NK-92 treated with Interleukin-12 subunit alpha and Interleukin-12 subunit beta, amount 100 ng/mL, for 24 hours (cell line): Measurements from ENCODE around the gene GPR132.
"Not testable (repeated sequence)": the region's sequence is repeated elsewhere in the genome, so short reads cannot be mapped to it uniquely, and the experiment has no call there.

Experiments used
- DNase-seq: peaks from one replicate; lab custom pipeline; 2025; lab: John Stamatoyannopoulos, UW

The GPR132 gene

DNA sequence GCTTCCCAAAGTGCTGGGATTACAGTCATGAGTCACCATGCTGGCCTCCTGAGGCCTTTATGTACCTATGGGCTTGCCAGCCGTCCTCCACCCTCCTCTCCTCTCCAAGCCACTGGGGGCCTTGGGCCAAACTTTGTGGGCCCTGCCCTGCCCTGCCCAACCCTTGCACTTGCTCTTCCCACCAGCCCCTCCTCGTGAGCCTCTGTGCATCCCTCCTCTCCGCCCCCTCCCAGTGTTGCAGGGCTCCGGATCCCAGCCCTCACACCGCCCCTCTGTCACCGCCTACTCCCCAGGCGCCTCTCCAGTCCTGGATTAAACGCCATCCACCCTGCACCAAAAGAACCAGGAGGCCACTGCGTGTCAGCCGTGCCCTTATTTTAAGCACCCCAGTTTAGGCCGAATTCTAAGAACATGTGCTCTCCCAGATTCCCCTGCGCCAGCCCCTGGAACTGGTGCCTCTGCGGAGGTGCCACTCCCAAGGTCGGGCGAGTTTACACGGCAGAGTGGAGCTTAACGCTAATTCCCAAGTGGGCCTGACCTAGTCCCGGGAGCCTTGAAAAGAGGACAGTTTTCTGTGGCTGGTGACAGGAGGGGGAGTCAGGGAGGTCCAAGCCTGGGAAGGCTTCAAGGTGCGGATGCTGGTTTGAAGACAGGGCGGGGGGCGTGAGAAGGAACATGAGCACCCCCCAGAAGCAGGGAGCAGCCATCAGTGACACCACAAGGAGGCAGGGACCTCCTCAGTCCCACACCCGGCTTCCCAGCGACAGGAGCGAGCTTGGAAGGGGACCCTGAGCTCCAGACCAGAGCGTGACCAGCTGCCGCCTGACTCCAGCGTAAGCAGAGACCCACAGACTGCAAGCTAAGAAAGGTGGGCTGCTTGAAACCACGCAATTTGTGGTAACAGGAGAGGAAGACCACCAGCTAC lies 23.1 kb downstream of the GPR132 start:
- no peak for DNase-seq

DNA sequence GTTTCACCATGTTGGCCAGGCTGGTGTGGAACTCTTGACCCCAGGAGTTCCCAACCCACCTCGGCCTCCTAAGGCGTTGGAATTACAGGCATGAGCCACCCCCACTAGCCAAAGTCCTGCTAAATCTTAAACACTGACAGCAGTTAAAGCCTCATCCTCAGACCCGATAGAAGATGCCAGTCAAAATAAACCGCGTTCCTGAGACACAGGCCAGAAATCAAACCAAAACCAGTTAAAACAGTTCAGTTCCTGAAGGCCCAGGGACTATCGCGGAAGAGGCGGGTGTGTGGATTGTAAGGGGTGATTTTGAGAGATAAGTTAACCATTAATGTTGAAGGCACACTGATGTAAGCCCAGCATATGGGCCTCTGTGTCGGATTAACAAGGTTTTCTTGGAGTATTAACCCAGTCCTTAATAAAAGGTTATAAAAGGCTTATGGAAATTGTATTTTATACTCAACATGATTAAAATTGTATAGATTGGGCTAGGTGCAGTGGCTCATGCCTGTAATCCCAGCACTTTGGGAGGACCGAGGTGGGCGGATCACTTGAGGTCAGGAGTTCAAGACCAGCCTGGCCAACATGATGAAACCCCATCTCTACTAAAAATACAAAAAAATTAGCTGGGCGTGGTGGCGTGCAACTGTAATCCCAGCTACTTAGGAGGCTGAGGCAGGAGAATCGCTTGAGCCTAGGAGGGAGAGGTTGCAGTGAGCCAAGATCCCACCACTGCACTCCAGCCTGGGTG lies 25.6 kb downstream of the GPR132 start:
- DNase-seq = no peak

DNA sequence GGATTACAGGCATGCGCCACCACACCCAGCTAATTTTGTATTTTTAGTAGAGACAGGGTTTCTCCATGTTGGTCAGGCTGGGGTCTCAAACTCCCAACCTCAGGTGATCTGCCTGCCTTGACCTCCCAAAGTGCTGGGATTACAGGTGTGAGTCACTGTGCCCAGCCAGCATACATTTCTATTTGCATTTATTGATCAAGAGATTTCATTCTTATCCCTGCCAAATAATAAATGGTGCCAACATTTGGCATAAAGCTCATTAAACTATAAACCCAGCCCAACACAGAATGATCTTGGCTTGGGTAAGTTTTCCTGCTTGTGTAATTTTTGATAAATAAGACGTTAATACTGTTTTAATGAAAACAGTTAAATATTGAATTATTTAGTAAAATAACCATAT lies 29.6 kb downstream of the GPR132 start:
- not testable (repeated sequence) for DNase-seq

DNA sequence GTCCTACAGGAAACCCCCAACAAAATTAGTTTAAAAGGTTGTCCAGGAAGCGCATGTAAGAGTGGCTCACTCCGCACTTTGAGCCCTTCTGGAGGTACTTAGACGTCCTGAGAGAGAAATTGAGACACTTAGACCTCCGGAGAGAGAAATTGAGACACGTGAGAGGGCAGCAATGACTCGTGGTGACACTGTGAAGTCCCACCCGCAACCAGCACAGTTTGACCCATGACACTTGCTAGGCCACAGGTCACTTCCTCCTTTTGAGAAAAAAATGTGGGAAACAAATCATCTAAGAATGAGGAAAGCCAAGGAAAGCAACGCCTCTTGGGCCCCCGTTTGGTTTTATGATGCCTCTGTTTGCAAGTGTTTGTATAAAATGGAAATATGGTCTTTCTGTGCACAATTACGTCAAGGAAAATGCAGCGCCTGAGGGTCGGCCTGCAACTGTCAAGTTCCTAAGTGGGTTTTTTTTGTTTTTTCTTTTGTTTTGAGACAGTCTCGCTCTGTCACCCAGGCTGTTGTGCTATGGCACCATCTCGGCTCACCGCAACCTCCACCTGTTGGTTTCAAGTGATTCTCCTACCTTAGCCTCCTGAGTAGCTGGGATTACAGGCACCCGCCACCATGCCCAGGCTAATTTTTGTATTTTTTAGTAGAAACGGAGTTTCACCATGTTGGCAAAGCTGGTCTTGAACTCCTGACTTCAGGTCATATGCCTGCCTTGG lies 30.8 kb downstream of the GPR132 start:
- DNase-seq = no peak

DNA sequence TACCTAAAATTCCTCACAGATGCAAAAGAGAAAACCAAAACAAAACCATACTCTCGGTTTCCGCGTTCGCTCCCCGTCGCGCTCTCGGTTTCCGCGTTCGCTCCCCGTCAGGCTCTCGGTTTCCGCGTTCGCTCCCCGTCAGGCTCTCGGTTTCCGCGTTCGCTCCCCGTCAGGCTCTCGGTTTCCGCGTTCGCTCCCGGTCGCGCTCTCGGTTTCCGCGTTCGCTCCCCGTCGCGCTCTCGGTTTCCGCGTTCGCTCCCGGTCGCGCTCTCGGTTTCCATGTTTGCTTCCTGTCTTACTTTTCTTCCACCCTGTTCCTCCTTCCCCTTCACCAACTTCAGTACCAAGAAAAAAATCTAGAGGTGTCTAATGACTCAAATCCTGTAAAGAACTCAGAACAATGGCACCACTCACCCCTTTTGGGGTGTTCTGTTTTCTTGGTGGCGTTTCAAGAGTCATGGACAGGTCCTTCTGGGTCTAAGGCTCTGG lies 31.8 kb downstream of the GPR132 start:
- not testable (repeated sequence) for DNase-seq

DNA sequence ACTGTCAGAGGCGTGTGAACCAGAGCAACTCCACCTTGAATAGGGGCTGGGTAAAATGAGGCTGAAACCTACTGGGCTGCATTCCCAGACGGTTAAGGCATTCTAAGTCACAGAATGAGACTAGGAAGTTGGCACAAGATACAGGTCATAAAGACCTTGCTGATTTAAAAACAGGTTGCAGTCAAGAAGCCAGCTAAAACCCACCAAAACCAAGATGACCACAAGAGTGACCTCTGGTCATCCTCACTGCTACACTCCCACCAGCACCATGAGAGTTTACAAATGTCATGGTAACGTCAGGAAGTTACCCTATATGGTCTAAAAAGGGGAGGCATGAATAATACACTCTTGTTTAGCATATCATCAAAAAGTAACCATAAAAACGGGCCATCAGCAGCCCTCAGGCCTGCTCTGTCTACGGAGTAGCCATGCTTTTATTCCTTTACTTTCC lies 32.8 kb downstream of the GPR132 start:
- not testable (repeated sequence) for DNase-seq

DNA sequence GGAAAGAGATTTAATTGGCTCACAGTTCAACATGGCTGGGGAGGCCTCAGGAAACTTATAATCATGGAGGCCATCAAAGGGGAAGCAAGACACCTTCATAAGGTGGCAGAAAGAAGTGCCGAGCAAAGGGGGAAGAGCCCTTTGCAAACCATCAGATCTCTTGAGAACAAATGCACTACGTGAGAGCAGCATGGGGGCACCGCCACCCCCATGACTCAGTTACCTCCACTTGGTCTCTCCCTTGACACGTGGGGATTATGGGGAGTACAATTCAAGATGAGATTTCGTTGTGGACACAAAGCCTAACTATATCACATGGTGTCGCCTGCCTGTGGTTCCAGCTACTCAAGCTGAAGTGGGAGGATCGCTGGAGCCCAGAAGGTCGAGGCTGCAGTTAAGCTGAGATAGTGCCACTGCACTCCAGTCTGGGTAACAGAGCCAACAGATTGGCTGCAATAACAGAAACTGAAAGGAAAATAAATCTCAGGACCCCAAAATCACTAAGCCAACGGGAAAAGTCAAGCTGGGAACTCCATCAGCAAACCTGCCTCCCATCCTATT lies 34.3 kb downstream of the GPR132 start:
- DNase-seq = no peak

DNA sequence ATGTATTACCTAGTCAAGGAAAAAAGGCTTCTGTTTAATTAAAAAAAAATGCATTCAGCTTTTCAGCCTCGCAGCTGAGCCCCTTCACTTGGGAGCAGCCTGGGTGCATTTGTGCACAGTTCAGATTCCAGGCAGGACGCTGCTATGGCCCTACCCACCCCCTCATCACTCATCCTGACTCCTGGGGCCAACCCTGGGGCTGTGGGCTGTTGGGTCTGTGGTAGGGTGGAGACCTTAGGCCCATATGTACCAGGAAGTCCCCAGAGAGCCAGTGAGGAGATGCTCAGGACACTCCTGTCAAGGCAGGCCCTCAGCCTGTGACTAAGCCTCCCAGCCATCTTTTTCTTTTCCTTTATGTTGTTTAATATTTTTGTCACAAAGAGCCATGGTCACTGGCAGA lies 35.0 kb downstream of the GPR132 start:
- no peak for DNase-seq

DNA sequence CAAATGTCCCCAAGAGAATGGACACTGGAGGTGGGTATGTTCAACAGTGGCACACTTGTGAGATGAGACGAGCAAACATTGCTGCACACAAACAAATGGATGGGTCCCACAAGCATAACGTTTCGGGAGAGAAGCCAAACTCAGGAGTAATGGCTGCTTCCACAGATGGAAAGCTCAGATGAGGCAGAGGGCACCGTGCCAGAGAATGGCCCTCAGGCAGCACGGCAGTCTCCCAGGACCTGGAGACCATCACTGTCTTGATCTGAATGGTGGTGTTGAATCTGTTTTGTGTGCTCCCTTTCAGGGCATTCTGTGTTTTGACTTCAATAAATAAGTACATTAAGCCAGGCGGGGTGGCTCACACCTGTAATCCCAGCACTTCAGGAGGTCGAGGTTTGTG lies 35.8 kb downstream of the GPR132 start:
- DNase-seq = no peak

DNA sequence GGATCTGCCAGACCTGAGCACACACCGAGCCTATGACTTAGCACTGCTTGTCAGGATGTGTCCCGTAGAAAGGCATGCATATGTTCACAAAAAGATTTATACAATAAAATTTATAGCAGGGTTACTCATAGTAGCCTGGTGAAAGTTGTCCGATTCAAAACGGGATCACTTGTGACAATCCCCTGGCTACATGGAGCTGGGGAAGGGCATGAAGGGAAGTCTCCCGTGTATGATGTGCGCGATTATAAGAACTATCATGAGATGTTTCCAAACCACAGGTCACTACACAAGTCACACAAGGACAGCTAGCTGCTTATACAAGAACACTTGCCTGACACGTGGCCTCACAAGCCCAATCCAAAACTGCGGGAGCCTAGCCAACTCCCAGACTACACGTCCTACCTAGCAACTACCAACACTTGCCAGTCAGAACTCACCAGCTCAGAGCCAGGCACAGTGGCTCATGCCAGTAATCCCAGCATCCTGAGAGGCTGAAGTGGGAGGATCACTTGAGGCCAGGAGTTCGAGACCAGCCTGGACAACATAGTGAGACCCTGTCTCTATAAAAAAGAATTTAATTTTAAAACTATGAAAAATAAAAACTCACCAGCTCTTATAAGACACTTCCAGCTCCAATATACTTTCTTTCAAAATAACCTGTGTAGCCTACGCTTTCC lies 36.8 kb downstream of the GPR132 start:
- no peak for DNase-seq

DNA sequence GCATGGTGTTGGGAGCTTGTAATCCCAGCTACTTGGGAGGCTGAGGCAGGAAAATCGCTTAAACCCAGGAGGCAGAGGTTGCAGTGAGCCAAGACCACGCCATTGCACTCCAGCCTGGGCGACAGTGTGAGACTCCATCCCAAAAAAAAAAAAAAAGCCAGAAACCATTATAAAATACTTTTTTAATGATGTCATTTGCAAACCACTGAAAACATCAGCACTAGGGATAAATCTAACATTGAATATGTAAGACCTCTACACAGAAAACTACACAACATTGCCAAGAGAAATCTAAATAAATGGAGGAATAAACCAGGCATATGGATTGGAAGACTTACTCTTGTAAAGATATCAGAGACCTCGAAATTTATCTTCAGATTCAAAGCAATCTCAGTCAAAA lies 37.5 kb downstream of the GPR132 start:
- DNase-seq = not testable (repeated sequence)

DNA sequence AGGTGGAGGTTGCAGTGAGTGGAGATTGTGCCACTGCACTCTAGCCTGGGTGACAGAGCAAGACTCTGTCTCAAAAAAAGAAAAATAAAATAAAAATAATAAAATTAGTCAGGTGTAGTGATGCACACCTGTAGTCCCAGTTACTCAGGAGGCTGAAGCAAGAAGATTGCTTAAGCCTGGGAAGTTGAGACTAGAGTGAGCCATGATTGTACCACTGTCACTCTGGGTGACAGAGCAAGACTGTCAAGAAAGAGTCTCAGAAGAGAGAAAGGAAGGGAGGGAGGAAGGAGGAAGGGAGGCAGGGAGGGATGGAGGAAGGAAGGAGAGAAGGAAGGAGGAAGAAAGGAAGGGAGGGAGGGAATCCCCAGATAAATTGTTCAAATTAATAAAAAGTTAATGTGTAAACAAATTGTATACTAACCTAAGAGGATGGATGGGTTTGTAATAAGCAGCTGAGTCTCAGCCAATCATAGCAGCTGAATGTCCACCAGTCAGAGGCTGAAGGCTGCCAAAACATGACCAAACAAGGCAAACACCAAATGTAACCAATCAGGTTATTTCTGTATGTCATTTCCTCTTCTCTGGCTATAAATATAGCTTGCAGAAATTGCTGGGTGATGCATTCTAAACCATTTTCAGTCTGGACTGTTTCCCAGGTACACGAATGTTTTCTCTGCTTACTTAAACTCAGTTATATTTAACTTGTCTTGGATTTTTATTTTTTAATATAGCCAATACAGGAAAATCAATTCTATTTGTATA lies 38.2 kb downstream of the GPR132 start:
- no peak for DNase-seq

DNA sequence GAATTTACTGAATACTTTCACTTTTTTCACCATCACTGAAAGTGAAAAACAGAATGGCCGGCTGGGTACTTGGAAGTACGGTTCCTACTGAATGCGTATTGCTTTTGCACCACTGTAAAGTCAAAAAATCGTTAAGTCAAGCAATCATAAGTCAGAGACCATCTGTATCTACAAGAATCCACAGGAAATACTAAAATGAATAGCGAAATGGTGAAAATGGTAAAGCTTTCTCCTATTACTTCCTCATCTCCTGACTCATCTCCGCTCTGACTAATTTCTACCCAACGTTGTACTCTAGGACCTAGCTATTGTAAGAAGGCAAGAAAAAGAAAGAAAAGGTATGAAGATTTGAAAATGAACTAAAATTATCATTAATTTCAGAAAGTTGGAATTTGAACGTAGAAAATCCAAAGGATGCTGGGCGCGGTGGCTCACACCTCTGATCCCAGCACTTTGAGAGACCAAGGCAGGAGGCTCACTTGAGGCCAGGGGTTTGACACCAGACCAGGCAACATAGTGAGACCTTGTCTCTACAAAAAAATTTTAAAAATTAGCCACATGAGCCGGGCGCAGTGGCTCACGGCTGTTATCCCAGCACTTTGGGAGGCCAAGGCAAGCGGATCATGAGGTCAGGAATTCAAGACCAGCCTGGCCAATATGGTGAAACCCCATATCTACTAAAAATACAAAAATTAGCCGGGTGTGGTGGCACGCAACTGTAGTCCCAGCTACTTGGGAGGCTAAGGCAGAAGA lies 39.0 kb downstream of the GPR132 start:
- DNase-seq = no peak

DNA sequence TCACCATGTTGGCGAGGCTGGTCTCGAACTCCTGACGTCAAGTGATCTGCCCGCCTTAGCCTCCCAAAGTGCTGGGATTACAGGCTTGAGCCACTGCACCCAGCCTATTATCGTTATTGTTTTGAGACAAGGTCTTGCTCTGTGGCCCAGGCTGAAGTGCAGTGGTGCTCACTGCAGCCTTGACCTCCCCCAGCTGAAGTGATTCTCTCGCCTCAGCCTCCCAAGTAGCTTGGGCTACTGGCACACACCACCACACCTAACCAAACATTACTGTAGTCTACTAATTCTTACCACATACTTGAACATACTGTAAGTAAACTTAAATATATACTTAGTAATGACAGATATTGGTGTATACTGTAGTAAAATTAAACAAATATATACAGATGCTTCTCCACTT lies 39.8 kb downstream of the GPR132 start:
- no peak for DNase-seq

DNA sequence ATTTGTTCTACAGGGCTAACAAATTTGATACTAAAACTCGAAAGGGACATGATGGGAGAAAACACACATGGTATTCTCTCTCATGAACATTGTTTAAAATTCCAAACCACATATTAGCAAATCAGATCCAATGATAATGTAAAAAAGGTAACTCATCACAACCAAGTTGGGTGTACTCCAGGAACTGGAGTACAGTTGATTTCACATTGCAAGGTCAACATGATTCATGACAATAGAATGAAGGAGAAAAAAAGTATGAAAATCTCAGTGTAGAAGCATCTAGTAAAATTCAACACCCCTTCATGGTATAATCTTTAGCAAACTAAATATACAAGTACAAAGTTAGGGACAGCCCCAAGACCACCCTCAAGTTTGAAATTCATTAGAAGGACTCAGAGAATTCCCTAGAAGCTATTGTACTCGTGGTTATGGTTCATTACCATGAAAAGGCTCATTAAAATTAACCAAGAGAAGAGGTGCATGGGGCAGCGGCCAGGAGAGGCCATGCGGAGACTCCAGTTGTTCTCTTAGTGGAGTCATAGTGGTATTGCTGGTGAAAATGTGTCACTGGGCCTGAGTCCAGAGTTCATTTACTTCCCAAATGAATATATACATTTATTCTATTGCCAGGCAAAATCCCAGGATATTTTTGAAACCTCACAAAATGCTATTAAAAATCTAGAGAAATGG lies 41.3 kb downstream of the GPR132 start:
- DNase-seq = no peak

DNA sequence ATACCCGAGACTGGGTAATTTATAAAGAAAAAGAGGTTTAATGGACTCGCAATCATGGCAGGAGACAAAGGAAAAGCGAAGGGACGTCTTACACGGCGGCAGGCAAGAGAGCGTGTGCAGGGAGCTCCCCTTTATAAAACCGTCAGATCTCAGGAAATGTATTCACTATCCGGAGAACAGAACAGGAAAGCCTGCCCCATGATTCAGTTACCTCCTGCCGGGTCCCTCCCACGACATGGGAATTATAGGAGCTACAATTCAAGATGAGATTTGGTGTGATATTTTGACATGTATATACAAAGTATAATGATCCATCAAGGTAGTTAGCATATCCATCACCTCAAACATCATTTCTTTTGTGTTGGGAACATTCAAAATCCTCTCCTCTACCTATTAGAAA lies 42.1 kb downstream of the GPR132 start:
- DNase-seq = no peak

DNA sequence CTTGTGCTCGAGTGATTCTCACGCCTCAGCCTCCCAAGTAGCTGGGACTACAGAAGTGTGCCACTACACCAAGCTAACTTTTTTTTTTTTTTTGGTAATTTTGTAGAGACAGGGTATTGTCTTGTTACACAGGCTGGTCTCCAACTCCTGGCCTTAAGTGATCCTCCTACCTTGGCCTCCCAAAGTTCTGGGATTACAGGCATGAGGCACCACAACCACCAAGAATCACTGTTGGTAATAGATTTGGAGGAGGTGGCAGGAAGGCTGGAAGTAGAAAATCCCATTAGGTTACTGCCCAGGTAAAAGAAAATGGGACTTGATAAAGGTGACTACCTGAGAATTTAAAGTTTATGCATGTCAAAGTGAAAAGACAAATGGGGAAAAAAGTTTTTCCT lies 43.0 kb downstream of the GPR132 start:
- DNase-seq = no peak

DNA sequence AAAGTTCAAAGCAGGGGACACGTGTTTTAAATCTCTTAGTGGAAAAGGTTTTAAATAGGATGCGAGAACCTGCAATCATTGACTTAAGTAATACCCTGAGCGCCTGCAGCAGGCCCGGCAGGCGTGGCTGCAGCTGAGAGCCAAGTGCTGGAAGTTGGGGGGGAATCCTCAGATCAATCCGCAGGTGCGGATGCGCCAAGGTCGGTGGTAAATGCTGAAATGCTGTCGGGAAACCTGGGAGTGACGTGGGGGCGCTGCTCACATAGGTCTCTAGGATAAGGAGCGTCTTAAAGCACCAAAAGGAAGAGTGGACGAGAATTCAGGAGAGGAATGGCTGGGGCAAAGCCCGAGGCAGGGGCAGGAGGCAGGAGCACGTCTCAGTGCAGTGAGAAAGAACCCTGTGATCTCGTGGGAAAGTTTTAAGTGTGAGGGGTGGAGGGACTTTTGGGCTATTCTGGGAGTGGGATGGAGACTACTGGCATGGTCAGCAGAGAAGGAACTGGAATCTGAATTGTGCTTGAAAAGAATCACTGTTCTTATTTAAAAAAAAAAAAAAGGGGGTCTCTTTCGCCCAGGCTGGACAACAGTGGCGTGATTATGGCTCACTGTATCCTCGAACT lies 43.5 kb downstream of the GPR132 start:
- DNase-seq = no peak
